ENCODE data around the gene GAL3ST3. TPM values are rescaled to one million over a fixed set of nuclear protein-coding genes. Genes with fewer than 3 reads are reported as not detected.

The GAL3ST3 gene
- total RNA-seq, 1 experiment from 2014 or later, result not detected

Other genes with a start within 250 kb of the GAL3ST3 start
- gene SNX32, start 215.2 kb downstream of the GAL3ST3 start, total RNA-seq (2014; rRNA removed; shearing (Covaris generic)), result 0.16 TPM in 1 of 2 replicates, not detected in the other
- 4,273 and 4,722 TPM in 2 replicates for gene CFL1, start 191.0 kb downstream of the GAL3ST3 start, total RNA-seq (2014; rRNA removed; shearing (Covaris generic))
- gene MUS81, start 188.7 kb downstream of the GAL3ST3 start, total RNA-seq (2014; rRNA removed; shearing (Covaris generic)), result 121 and 130 TPM in 2 replicates
- 120 and 194 TPM in 2 replicates for gene EFEMP2, start 176.4 kb downstream of the GAL3ST3 start, total RNA-seq (2014; rRNA removed; shearing (Covaris generic))
- gene CTSW, start 169.3 kb downstream of the GAL3ST3 start, total RNA-seq (2014; rRNA removed; shearing (Covaris generic)), result 1.9 TPM in 1 of 2 replicates, not detected in the other
- 295 and 309 TPM in 2 replicates for gene FIBP, start 160.7 kb downstream of the GAL3ST3 start, total RNA-seq (2014; rRNA removed; shearing (Covaris generic))
- gene CCDC85B, start 158.5 kb downstream of the GAL3ST3 start, total RNA-seq (2014; rRNA removed; shearing (Covaris generic)), result 94.0 and 160 TPM in 2 replicates
- 72.1 and 97.5 TPM in 2 replicates for gene FOSL1, start 148.8 kb downstream of the GAL3ST3 start, total RNA-seq (2014; rRNA removed; shearing (Covaris generic))
- gene C11orf68, start 130.1 kb downstream of the GAL3ST3 start, total RNA-seq (2014; rRNA removed; shearing (Covaris generic)), result 25.0 and 44.8 TPM in 2 replicates
- gene DRAP1, start 129.7 kb downstream of the GAL3ST3 start, total RNA-seq (2014; rRNA removed; shearing (Covaris generic)), result 463 and 527 TPM in 2 replicates
- not detected in 2 replicates for gene TSGA10IP, start 103.7 kb downstream of the GAL3ST3 start, total RNA-seq (2014; rRNA removed; shearing (Covaris generic))
- 172 and 186 TPM in 2 replicates for gene SART1, start 87.4 kb downstream of the GAL3ST3 start, total RNA-seq (2014; rRNA removed; shearing (Covaris generic))
- 84.3 and 93.2 TPM in 2 replicates for gene EIF1AD, start 47.0 kb downstream of the GAL3ST3 start, total RNA-seq (2014; rRNA removed; shearing (Covaris generic))
- 116 and 140 TPM in 2 replicates for gene BANF1, start 46.7 kb downstream of the GAL3ST3 start, total RNA-seq (2014; rRNA removed; shearing (Covaris generic))
- not detected in 2 replicates for gene CST6, start 37.2 kb downstream of the GAL3ST3 start, total RNA-seq (2014; rRNA removed; shearing (Covaris generic))
- gene CATSPER1, start 22.7 kb downstream of the GAL3ST3 start, total RNA-seq (2014; rRNA removed; shearing (Covaris generic)), result 0.50 and 1.4 TPM in 2 replicates
- gene SF3B2, start 3.2 kb upstream of the GAL3ST3 start, total RNA-seq (2014; rRNA removed; shearing (Covaris generic)), result 334 and 353 TPM in 2 replicates
- 28.5 and 37.1 TPM in 2 replicates for gene PACS1, start 21.1 kb upstream of the GAL3ST3 start, total RNA-seq (2014; rRNA removed; shearing (Covaris generic))
- gene KLC2, start 208.5 kb upstream of the GAL3ST3 start, total RNA-seq (2014; rRNA removed; shearing (Covaris generic)), result 54.1 and 92.6 TPM in 2 replicates
- 290 and 334 TPM in 2 replicates for gene RAB1B, start 219.5 kb upstream of the GAL3ST3 start, total RNA-seq (2014; rRNA removed; shearing (Covaris generic))
- 2.8 and 6.2 TPM in 2 replicates for gene CNIH2, start 229.0 kb upstream of the GAL3ST3 start, total RNA-seq (2014; rRNA removed; shearing (Covaris generic))
- 162 and 245 TPM in 2 replicates for gene YIF1A, start 240.0 kb upstream of the GAL3ST3 start, total RNA-seq (2014; rRNA removed; shearing (Covaris generic))
- 0.60 and 0.61 TPM in 2 replicates for gene TMEM151A, start 242.7 kb upstream of the GAL3ST3 start, total RNA-seq (2014; rRNA removed; shearing (Covaris generic))

Measured in SJSA1 (cell line).